ENCODE measurements around the gene STXBP2. TPM values are rescaled to one million over a fixed set of nuclear protein-coding genes. Genes with fewer than 3 reads are reported as not detected.

Gene STXBP2
- total RNA-seq, 1 experiment from 2014 or later: 133 TPM

GRCh38 chr19:7661744-7662538 is 25.0 kb downstream of the STXBP2 start:
- Histone ChIP-seq H3K36me3 (ENCODE audit: low read depth, low read length) (no peaks in the 10 kb centered on the region), H3K4me1 (ENCODE audit: insufficient read depth, low read length) (no peaks in the 10 kb centered on the region), H2AFZ (ENCODE audit: low read length) (no peak overlapping the region), H3K9me2 (replicated peaks; ENCODE audit: low read length) (no peaks in the 10 kb centered on the region), H3K4me2 (ENCODE audit: low read length) (no peak overlapping the region), H3F3A (ENCODE audit: low read length, unreplicated experiment) (no peaks in the 10 kb centered on the region), H3K4me3 (ENCODE audit: low read length) (no peak overlapping the region), H3K9ac (ENCODE audit: low read length) (no peak overlapping the region), H3K27me3 (ENCODE audit: low read length) (peaks cover 17% of the 10 kb centered on the region; the same call in 1 of the 2 replicates), H4K20me1 (ENCODE audit: low read length) (no peaks in the 10 kb centered on the region), H3K79me2 (ENCODE audit: low read length) (no peaks in the 10 kb centered on the region), H3K9me3 (ENCODE audit: low read length) (no peaks in the 10 kb centered on the region), H3K27ac (ENCODE audit: low read length) (no peak overlapping the region)
- TF ChIP-seq EZH2 (IDR thresholded peaks at IDR 0.05; ENCODE audit: low read length, unreplicated experiment): no peak
- TF ChIP-seq EZH2phosphoT487 (IDR thresholded peaks at IDR 0.05; ENCODE audit: borderline replicate concordance, low read length): no peak
- DNase-seq (no peak), ATAC-seq (no peak)
- ChIA-PET CTCF (interaction anchor here (0.6 kb wide), 1 partner anchor 163 kb away, joined by 3 read pairs; no protein-coding TSS in a partner anchor), POLR2A (ENCODE audit: unreplicated experiment) (no interaction called here)
- BruUV-seq (replicated peaks): no TSS peak
- intact Hi-C loops (cut with micrococcal nuclease): no loop called here

- no peak overlapping the region for H3K4me3 ChIP-seq (ENCODE audit: low read length)
- POLR2A ChIA-PET (ENCODE audit: unreplicated experiment): no interaction called here
- no peak overlapping the region for H2AFZ ChIP-seq (ENCODE audit: low read length)
- H3K4me1 ChIP-seq (ENCODE audit: insufficient read depth, low read length): no peaks in the 10 kb centered on the region
- no peaks in the 10 kb centered on the region for H3K36me3 ChIP-seq (ENCODE audit: low read depth, low read length)
- H3K9me2 ChIP-seq (replicated peaks; ENCODE audit: low read length): no peaks in the 10 kb centered on the region
- H3K9ac ChIP-seq (ENCODE audit: low read length): no peak overlapping the region
- DNase-seq: peak; percentile 35
- peaks cover 17% of the 10 kb centered on the region; the same call in 1 of the 2 replicates for H3K27me3 ChIP-seq (ENCODE audit: low read length)
- H3K9me3 ChIP-seq (ENCODE audit: low read length): no peaks in the 10 kb centered on the region
- H3F3A ChIP-seq (ENCODE audit: low read length, unreplicated experiment): no peaks in the 10 kb centered on the region
- H3K79me2 ChIP-seq (ENCODE audit: low read length): no peaks in the 10 kb centered on the region
- TF ChIP-seq CTCF (conservative IDR thresholded peaks at IDR 0.05; ENCODE audit: low read depth, low read length) (no peak), EZH2phosphoT487 (IDR thresholded peaks at IDR 0.05; ENCODE audit: borderline replicate concordance, low read length) (no peak), EZH2 (IDR thresholded peaks at IDR 0.05; ENCODE audit: low read length, unreplicated experiment) (no peak)
- no peak overlapping the region for H3K27ac ChIP-seq (ENCODE audit: low read length)
- BruUV-seq (replicated peaks): no TSS peak
- CTCF ChIA-PET: interaction anchor here (0.6 kb wide), 2 partner anchors 97 to 162 kb away, joined by 3 to 6 read pairs; no protein-coding TSS in a partner anchor
- H4K20me1 ChIP-seq (ENCODE audit: low read length): no peaks in the 10 kb centered on the region
- 0 out of 2 replicates have a peak, but pooled peaks have one; percentile 35 for ATAC-seq
- no peak overlapping the region for H3K4me2 ChIP-seq (ENCODE audit: low read length)
- intact Hi-C loops (cut with micrococcal nuclease): no loop called here
Measured at GRCh38 chr19:7662657-7663056, 25.7 kb downstream of the STXBP2 start.

GRCh38 chr19:7663706-7664105 is 26.8 kb downstream of the STXBP2 start:
- no TSS peak for BruUV-seq (replicated peaks)
- H3K27me3 ChIP-seq (ENCODE audit: low read length): peaks cover 17% of the 10 kb centered on the region; the same call in 1 of the 2 replicates
- ChIA-PET CTCF (interaction anchor here (0.6 kb wide), 1 partner anchor 12 kb away, joined by 3 read pairs; no protein-coding TSS in a partner anchor), POLR2A (ENCODE audit: unreplicated experiment) (no interaction called here)
- no peaks in the 10 kb centered on the region for H3K9me3 ChIP-seq (ENCODE audit: low read length)
- ATAC-seq (no peak), DNase-seq (no peak)
- H4K20me1 ChIP-seq (ENCODE audit: low read length): no peaks in the 10 kb centered on the region
- no peaks in the 10 kb centered on the region for H3K9me2 ChIP-seq (replicated peaks; ENCODE audit: low read length)
- H2AFZ ChIP-seq (ENCODE audit: low read length): no peak overlapping the region
- TF ChIP-seq EZH2phosphoT487 (IDR thresholded peaks at IDR 0.05; ENCODE audit: borderline replicate concordance, low read length) (no peak), CTCF (conservative IDR thresholded peaks at IDR 0.05; ENCODE audit: low read depth, low read length) (no peak), EZH2 (IDR thresholded peaks at IDR 0.05; ENCODE audit: low read length, unreplicated experiment) (no peak)
- H3K9ac ChIP-seq (ENCODE audit: low read length): no peak overlapping the region
- no peaks in the 10 kb centered on the region for H3K36me3 ChIP-seq (ENCODE audit: low read depth, low read length)
- H3K4me3 ChIP-seq (ENCODE audit: low read length): no peak overlapping the region
- H3F3A ChIP-seq (ENCODE audit: low read length, unreplicated experiment): no peaks in the 10 kb centered on the region
- no peaks in the 10 kb centered on the region for H3K79me2 ChIP-seq (ENCODE audit: low read length)
- no peak overlapping the region for H3K27ac ChIP-seq (ENCODE audit: low read length)
- no peaks in the 10 kb centered on the region for H3K4me1 ChIP-seq (ENCODE audit: insufficient read depth, low read length)
- no peak overlapping the region for H3K4me2 ChIP-seq (ENCODE audit: low read length)
- intact Hi-C loops (cut with micrococcal nuclease): no loop called here

All from PC-3 (cell line).